RWPE1 (cell line): ENCODE results near the gene LIN9.

Experiments
- CTCF ChIA-PET: fragments of 350-600 bp; sonication (Branson Sonifier 250); formaldehyde crosslinking; extraction: SDS; loops from one replicate; lab custom pipeline; 2021; lab: Yijun Ruan, JAX
- POLR2A ChIA-PET: fragments of 400-600 bp; formaldehyde crosslinking; extraction: SDS; loops from one replicate; lab custom pipeline; 2020; ENCODE audit warnings: antibody characterized with exemption; ENCODE audit not compliant: low non-redundant PET; lab: Yijun Ruan, JAX
- DNase-seq: peaks from one replicate; pipeline ENCODE4 v3.0.0; 2012; ENCODE audit warnings: low spot score
- H3K27ac ChIP-seq: fragments of 450-650 bp; 2 replicates; pipeline ENCODE4 v1.5.1; 2017
- CTCF ChIP-seq: fragments of 450-650 bp; conservative IDR thresholded peaks from 2 replicates; pipeline ENCODE4 v1.5.1; 2017; ENCODE audit warnings: low read depth, mild to moderate bottlenecking

Gene LIN9

GRCh38 chr1:226250511-226250910 lies 58.5 kb downstream of the LIN9 start:
- ChIA-PET POLR2A (no interaction called here), CTCF (no interaction called here)
- no peak overlapping the region for H3K27ac ChIP-seq
- DNase-seq = no peak
- no peak for TF ChIP-seq CTCF

DNA sequence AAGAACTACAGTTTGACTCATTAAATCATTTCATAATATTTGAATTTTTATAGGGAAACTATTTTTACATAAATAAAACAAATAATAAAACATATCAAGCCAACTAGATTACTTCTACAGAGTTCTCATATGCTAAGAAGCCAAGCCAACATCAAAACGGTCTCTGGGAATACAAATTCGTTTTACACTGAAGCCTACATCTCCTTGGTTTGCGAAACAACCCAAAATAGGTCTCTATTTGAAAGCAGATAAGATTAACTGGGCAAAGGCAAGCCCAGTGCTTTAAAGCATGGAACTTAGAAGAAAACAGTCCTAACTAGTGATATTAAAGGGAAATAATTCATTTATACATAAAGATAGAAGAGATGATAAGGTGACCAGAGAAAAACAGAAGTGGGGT lies 60.2 kb downstream of the LIN9 start:
- DNase-seq = no peak
- ChIA-PET CTCF (no interaction called here), POLR2A (no interaction called here)
- no peak overlapping the region for H3K27ac ChIP-seq
- TF ChIP-seq CTCF = no peak

GRCh38 chr1:226248091-226248490 lies 60.9 kb downstream of the LIN9 start:
- H3K27ac ChIP-seq = no peak overlapping the region
- POLR2A ChIA-PET = no interaction called here
- CTCF ChIA-PET = interaction anchor here (0.7 kb wide), 1 partner anchor 80 kb away, joined by 3 read pairs; no protein-coding TSS in a partner anchor
- DNase-seq = no peak
- no peak for TF ChIP-seq CTCF

DNA sequence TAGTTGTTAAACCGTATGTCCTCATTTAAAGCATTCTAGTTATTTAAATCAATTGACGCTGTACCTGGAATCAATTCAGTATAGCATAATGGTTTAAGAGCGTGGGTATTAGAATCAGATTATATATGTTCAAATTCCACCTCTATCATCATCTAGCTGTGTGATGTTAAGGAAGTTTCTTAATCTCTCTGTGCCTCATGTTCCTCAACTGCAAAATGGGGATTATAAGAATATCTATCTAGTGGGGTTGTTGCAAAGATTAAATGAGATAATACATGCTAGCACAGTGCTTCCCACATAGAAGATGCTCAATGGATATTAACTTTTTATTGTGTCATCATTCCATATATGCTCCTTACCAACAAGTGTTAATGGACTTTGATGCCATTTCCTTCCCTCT lies 69.5 kb downstream of the LIN9 start:
- TF ChIP-seq CTCF = no peak
- DNase-seq = no peak
- CTCF ChIA-PET = interaction anchor here (0.5 kb wide), 1 partner anchor 118 kb away, joined by 3 read pairs; no protein-coding TSS in a partner anchor
- POLR2A ChIA-PET = no interaction called here
- no peak overlapping the region for H3K27ac ChIP-seq

DNA sequence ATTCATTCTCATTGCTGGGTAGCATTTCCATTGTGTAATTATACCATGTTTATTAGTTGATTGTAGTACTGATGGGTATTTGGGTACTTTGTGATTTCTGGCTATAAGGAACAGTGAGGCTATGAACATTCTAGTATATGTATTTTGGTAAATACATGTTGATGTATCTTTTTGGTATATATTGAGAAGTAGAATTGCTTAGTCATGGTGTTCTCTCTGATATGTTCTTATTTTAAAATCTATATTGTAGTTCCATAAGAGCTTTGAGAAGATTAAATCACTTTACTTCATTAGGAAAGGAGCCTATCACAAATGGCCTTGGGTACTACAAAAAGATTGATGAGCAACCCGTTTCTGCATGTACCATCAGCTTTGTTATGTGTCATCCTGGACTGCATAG lies 72.1 kb downstream of the LIN9 start:
- TF ChIP-seq CTCF = no peak
- CTCF ChIA-PET = no interaction called here
- DNase-seq = no peak
- no peak overlapping the region for H3K27ac ChIP-seq
- POLR2A ChIA-PET = no interaction called here

- no peak for DNase-seq
- ChIA-PET POLR2A (no interaction called here), CTCF (no interaction called here)
- H3K27ac ChIP-seq = no peak overlapping the region
- no peak for TF ChIP-seq CTCF
These were observed 75.2 kb downstream of the LIN9 start for GRCh38 chr1:226233806-226234205.
